Transverse colon (tissue), 4 donors: ENCODE results near the gene ZNF239. TPM values are rescaled to one million over a fixed set of nuclear protein-coding genes. Genes with fewer than 3 reads are reported as not detected.

Source experiments
- DNase-seq: peaks from one replicate; pipeline ENCODE4 v3.0.0-alpha.2; 2019
- H3K27ac ChIP-seq, 4 donors: fragments of 200-600 bp; sonication (generic); 2 replicates each; pipeline ENCODE4 v1.5.1; 2016 to 2018; ENCODE audit warnings: inconsistent platforms in 4 of 4
- H3K27me3 ChIP-seq: fragments of 200-600 bp; sonication (generic); 2 replicates; pipeline ENCODE4 v1.5.1; 2017; ENCODE audit warnings: inconsistent platforms
- H3K36me3 ChIP-seq, 4 donors: fragments of 200-600 bp; sonication (generic); 2 replicates each; pipeline ENCODE4 v1.5.1; 2017 to 2019; ENCODE audit warnings: inconsistent platforms in 4 of 4
- H3K4me1 ChIP-seq, 4 donors: fragments of 200-600 bp; sonication (generic); 2 replicates each; pipeline ENCODE4 v1.5.1; 2017 to 2020; ENCODE audit warnings: inconsistent platforms in 4 of 4
- H3K4me3 ChIP-seq, 4 donors: fragments of 200-600 bp; sonication (generic); 1 replicate in 1 of 4; 2 replicates in 3 of 4; pipeline versions ENCODE4 v1.5.1 to v1.6.1; 2017 to 2019; ENCODE audit warnings: inconsistent platforms in 4 of 4
- H3K9me3 ChIP-seq, 2 donors: fragments of 200-600 bp; sonication (generic); 2 replicates each; pipeline ENCODE4 v1.5.1; 2017 to 2019; ENCODE audit warnings: inconsistent platforms in 2 of 2
- CTCF ChIP-seq, 5 experiments: fragments of 200-600 bp in 3 of 5; fragments of 450-650 bp in 2 of 5; sonication (generic) in 3 of 5; IDR thresholded peaks; 1 replicate in 2 of 5; 2 replicates in 3 of 5; pipeline ENCODE4 v1.5.1; 2016 to 2017; ENCODE audit warnings: antibody characterized with exemption in 5 of 5, inconsistent platforms in 3 of 5, mild to moderate bottlenecking in 2 of 5, moderate library complexity in 1 of 5
- EP300 ChIP-seq: sonication (generic); formaldehyde crosslinking; IDR thresholded peaks from one replicate; pipeline ENCODE4 v1.6.1; 2017; ENCODE audit warnings: antibody characterized with exemption, low read depth
- POLR2A ChIP-seq: fragments of 450-650 bp; IDR thresholded peaks from one replicate; pipeline ENCODE4 v1.6.1; 2016; ENCODE audit warnings: antibody characterized with exemption, mild to moderate bottlenecking, moderate library complexity
- POLR2AphosphoS5 ChIP-seq, 3 donors: sonication (generic); formaldehyde crosslinking; IDR thresholded peaks; one replicate each; pipeline ENCODE4 v1.6.1; 2016; ENCODE audit warnings: antibody characterized with exemption in 3 of 3
- WGBS, 2 donors: methylation state at CpG; one replicate each; pipeline ENCODE4 v1.1.5; 2018; ENCODE audit warnings: low coverage in 1 of 2; 5-methylcytosine and 5-hydroxymethylcytosine counted together
- in situ Hi-C, 4 donors: fragments of 200-750 bp; cut with MboI; loops; one replicate each; pipeline versions ENCODE4 v1.15.0 to v1.15.1; 2017; ENCODE audit warnings: low sequenced_read_pairs in 3 of 4, low pct_ligation_motif_present in 1 of 4, low pct_unique_long_range_greater_than_20kb in 1 of 4
- intact Hi-C: fragments of 100-400 bp; cut with DNase I; formaldehyde crosslinking; loops from one replicate; pipeline ENCODE4 v1.15.1; 2023; ENCODE audit warnings: low total_unique reads
- total RNA-seq, 4 donors: library from RNA; depleted of rRNA; stranded (reverse); fragments of >200 nt; gene quantifications; one replicate each; pipeline ENCODE4 v1.1.0, GENCODE V29; 2016

The ZNF239 gene
- total RNA-seq, 4 donors from 2014 or later = 1.4 to 8.2 (median 3.6) TPM

DNA sequence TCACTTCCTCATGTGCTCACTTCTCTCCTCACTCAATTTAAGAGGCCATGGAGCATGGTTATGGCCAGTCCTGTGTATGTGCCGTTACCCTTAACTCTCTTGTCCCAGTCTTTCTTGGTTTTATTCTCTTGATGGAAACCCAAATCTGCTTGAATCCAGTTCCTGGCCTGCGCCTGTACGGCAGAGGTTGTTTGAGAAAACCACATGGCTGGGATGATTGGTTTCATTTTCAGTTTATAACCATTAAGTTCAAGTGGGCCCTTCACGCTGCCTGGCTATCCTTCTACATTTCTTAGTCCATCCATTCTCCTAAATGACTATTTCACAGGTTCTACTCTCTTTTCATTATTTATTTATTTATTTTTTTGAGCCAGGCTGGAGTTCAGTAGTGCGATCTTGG, 1.6 kb upstream of the ZNF239 start:
- Histone ChIP-seq H3K9me3 (no peaks in the 10 kb centered on the region), H3K27me3 (no peaks in the 10 kb centered on the region), H3K36me3 (no peaks in the 10 kb centered on the region), H3K4me3 (no peak overlapping the region), H3K27ac (no peak overlapping the region), H3K4me1 (peaks cover 0 to 14% (median 8%) of the 10 kb centered on the region in 4 donors)
- 77 to 83% methylated on average over 3 to 5 of the region's 5 CpGs for WGBS, 2 donors
- in situ Hi-C loops (no loop called here), intact Hi-C loops (no loop called here)
- DNase-seq = no peak
- TF ChIP-seq POLR2AphosphoS5 (IDR thresholded peaks at IDR 0.05) (no peak), EP300 (no peak), CTCF (IDR thresholded peaks at IDR 0.05) (no peak), POLR2A (no peak)

- Histone ChIP-seq H3K36me3 (no peaks in the 10 kb centered on the region), H3K27me3 (no peaks in the 10 kb centered on the region), H3K4me3 (peak overlapping the region in 3 of 4 donors; percentile 59 to 64 (median 60)), H3K27ac (peak overlapping the region; percentile 66 to 79 (median 75)), H3K9me3 (no peaks in the 10 kb centered on the region), H3K4me1 (peaks cover 0 to 14% (median 8%) of the 10 kb centered on the region in 4 donors)
- in situ Hi-C loops (no loop called here), intact Hi-C loops (no loop called here)
- WGBS, 2 donors = 81 to 82% methylated on average over 8 of the region's 8 CpGs
- no peak for DNase-seq
- no peak for TF ChIP-seq EP300
- TF ChIP-seq POLR2A = no peak
- TF ChIP-seq CTCF (IDR thresholded peaks at IDR 0.05) = no peak
- no peak for TF ChIP-seq POLR2AphosphoS5 (IDR thresholded peaks at IDR 0.05)
These were observed 490 bp upstream of the ZNF239 start for GRCh38 chr10:43574906-43575305.

- WGBS, 2 donors = 67 to 87% methylated on average over 8 to 14 of the region's 14 CpGs
- TF ChIP-seq POLR2A (no peak), CTCF (IDR thresholded peaks at IDR 0.05) (no peak), EP300 (no peak), POLR2AphosphoS5 (IDR thresholded peaks at IDR 0.05) (no peak)
- H3K27me3 ChIP-seq = no peaks in the 10 kb centered on the region
- H3K4me3 ChIP-seq = peak overlapping the region in 3 of 4 donors; percentile 59 to 64 (median 60)
- H3K27ac ChIP-seq = peak overlapping the region; percentile 66 to 79 (median 75)
- intact Hi-C loops (no loop called here), in situ Hi-C loops (no loop called here)
- no peak for DNase-seq
- peaks cover 0 to 14% (median 8%) of the 10 kb centered on the region in 4 donors for H3K4me1 ChIP-seq
- no peaks in the 10 kb centered on the region for H3K36me3 ChIP-seq
- H3K9me3 ChIP-seq = no peaks in the 10 kb centered on the region
These were observed 991 bp downstream of the ZNF239 start for GRCh38 chr10:43573250-43574000.

GRCh38 chr10:43570971-43571370, 3.4 kb downstream of the ZNF239 start:
- WGBS, 2 donors = 65% methylated on average over 1 of the region's 1 CpG; no CpG with 5 or more reads in 1 of the 2 donors
- Histone ChIP-seq H3K27me3 (no peaks in the 10 kb centered on the region), H3K36me3 (no peaks in the 10 kb centered on the region), H3K27ac (no peak overlapping the region), H3K4me3 (no peak overlapping the region), H3K4me1 (peaks cover 0 to 14% (median 8%) of the 10 kb centered on the region in 4 donors), H3K9me3 (no peaks in the 10 kb centered on the region)
- intact Hi-C loops (no loop called here), in situ Hi-C loops (no loop called here)
- TF ChIP-seq CTCF (IDR thresholded peaks at IDR 0.05) (no peak), POLR2A (no peak), EP300 (no peak), POLR2AphosphoS5 (IDR thresholded peaks at IDR 0.05) (no peak)
- DNase-seq = no peak
